ENCODE results near the gene DHX36.

GRCh38 chr3:154225536-154225935 lies 98.8 kb downstream of the DHX36 start:
- TF ChIP-seq POLR2AphosphoS5 (IDR thresholded peaks at IDR 0.05) (no peak), CTCF (IDR thresholded peaks at IDR 0.05) (no peak)
